Fibroblast of pulmonary artery (primary cell): ENCODE data around the gene PPM1J.
"Not testable (repeated sequence)": the region's sequence is repeated elsewhere in the genome, so short reads cannot be mapped to it uniquely, and the experiment has no call there.

ENCODE experiments used
- DNase-seq: peaks from one replicate; pipeline ENCODE4 v3.0.0-alpha.2; 2010; ENCODE audit warnings: low read depth
- H3K4me3 ChIP-seq: replicated peaks from 2 replicates; pipeline ENCODE4 v1.5.1; 2011; ENCODE audit warnings: low read depth, mild to moderate bottlenecking, control low read depth, low read length, moderate library complexity
- TF ChIP-seq, protein P1 (sequence below): IDR thresholded peaks from 2 replicates; pipeline ENCODE4 v1.5.1; 2011; ENCODE audit warnings: mild to moderate bottlenecking, control low read depth, low read length, inconsistent platforms; ENCODE audit errors: missing control alignments

PPM1J gene

DNA sequence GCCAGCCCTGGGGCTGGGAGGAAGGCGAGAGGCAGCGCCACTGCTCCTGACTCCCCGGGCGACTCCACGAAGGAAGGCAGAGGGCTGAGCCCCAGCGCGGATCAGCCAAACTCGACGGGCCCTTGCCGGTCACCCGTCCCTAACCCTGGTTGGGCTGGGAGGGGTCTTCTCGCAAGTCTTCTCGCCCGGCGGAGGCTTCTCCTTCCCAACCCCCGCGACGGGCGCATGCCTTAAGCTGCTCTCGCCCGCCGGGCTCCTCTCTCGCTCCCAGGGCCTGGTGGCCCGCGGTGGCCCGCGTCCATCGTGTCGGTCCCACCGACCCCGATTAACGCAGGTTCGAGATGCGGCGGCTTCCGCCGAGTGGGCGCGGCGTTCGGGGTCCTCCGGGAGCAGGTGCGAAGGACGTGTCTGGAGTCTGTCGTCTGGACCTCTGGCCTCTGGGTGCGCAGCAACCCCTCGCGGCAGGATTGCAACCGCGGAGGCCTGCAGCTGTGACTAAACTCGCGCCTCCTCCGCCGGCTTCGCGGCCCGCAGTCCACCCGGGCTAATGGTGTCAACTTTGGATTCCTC, 29.0 kb upstream of the PPM1J start:
- TF ChIP-seq, protein P1, sequence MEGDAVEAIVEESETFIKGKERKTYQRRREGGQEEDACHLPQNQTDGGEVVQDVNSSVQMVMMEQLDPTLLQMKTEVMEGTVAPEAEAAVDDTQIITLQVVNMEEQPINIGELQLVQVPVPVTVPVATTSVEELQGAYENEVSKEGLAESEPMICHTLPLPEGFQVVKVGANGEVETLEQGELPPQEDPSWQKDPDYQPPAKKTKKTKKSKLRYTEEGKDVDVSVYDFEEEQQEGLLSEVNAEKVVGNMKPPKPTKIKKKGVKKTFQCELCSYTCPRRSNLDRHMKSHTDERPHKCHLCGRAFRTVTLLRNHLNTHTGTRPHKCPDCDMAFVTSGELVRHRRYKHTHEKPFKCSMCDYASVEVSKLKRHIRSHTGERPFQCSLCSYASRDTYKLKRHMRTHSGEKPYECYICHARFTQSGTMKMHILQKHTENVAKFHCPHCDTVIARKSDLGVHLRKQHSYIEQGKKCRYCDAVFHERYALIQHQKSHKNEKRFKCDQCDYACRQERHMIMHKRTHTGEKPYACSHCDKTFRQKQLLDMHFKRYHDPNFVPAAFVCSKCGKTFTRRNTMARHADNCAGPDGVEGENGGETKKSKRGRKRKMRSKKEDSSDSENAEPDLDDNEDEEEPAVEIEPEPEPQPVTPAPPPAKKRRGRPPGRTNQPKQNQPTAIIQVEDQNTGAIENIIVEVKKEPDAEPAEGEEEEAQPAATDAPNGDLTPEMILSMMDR: peak; percentile 55
- H3K4me3 ChIP-seq: peak overlapping the region; percentile 29
- DNase-seq: peak; percentile 58

DNA sequence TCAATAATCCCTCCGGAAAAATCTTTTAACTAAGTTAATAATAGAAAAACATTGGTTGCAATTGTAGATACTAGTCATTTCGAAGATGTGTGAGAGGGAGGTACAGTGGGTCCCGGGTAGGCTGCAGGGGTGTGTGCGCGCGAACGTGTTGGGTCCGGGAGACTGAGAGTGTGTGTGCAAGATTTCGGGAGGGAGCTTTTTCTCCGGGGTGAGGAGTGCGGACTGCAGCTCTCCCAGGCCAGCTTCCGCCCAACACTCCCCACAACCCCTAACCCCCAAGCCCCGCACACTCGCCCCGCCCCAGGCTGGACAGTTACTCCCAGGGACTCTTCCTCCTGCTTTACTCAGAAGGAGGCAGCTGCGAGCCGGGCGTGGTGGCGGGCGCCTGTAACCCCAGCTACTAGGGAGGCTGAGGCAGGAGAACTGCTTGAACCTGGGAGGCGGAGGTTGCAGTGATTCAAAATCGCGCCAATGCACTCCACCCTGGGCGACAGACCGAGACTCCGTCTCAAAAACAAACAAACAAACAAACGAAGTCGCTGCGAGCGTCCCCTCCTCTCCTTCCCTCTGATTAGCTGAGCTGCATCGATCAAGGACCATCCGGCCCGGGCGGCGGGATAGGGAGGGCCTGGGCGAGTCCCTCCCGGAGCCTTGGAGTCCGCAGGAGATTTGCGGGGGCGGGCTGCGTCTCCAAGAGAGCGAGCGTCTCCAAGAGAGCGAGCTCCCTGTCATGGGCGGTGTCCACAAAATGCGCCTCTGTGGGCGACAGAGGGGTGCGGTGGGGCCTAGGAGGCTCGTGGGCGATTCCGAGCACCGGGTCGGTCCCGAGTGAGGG, 28.3 kb upstream of the PPM1J start:
- TF ChIP-seq, protein P1: no peak
- DNase-seq: no peak
- peak overlapping the region; percentile 29 for H3K4me3 ChIP-seq

DNA sequence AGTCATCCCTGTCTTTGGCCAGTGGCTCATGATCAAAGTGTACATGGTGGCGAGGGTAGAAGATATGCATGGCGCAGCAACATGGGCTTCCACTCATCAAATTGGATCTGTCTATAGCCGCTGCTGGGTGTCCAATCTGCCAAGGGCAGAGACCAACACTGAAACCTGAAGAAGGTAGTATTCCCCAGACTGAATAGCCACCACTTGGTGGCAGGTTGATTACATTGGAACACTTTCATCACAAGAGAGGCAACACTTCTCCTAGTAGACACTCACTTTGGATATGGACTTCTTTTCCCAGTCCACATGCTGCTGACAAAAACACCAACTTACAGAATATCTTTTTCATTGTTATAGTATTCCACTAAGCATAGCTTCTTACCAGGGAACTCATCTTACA, 22.4 kb upstream of the PPM1J start:
- no peak overlapping the region for H3K4me3 ChIP-seq
- TF ChIP-seq, protein P1: no peak
- no peak for DNase-seq

DNA sequence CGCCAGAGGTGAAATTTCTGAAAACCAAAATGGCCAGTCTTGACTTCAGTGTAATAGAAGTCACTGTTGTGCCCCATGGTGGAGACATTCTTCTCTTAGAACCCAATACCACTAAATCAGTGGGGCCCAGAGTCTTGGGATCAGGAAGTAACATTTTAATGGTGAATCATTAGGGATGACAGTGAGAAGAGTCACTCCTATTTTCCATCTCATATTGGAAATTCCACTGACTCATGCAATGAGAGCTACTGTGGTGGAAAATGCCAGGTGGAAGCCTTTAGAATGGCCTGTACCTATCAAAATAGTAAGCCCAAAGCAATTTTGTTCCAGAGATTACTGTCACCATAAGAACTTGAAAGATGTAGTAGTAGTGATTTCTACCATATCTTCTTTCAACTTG, 20.6 kb upstream of the PPM1J start:
- H3K4me3 ChIP-seq: no peak overlapping the region
- TF ChIP-seq, protein P1: no peak
- peak; percentile 72 for DNase-seq

DNA sequence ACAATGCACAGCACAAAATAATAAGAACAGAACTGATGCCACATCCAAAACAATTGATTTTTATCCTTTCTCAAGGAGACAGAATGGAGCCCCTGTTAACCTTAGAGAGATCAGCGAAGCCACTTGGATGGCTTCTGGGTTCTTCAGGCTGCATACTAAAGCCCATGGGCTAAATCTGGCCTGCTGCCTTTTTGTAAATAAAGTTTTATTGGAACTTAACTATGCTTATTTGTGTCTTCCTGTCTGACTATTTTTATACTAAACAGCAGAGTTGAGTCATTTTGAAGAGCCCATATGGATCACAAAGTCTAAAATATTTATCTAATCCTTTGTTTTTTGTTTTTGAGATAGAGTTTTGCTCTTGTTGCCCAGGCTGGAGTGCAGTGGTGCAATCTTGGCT, 16.3 kb upstream of the PPM1J start:
- DNase-seq: no peak
- TF ChIP-seq, protein P1: no peak
- no peak overlapping the region for H3K4me3 ChIP-seq

DNA sequence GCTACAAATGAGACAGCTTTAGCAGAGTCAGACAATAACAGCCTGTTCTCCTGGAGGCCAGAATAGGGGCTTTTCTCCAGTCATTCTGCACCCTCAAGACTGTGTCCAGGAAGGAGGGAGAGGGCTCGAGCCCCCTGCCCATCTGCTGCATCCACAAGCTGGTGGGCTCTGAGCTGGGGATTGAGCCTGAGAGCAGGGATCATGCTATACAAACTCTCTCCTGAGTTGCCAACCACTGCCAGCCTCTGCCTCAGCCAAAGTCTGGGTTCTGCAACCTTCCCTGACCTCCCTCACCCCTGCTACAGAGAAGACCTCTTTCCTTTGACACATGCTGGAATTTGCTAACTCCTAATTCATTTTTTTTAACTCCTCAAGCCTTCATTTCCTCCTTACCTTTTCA, 14.8 kb upstream of the PPM1J start:
- no peak for DNase-seq
- no peak overlapping the region for H3K4me3 ChIP-seq
- TF ChIP-seq, protein P1: no peak

DNA sequence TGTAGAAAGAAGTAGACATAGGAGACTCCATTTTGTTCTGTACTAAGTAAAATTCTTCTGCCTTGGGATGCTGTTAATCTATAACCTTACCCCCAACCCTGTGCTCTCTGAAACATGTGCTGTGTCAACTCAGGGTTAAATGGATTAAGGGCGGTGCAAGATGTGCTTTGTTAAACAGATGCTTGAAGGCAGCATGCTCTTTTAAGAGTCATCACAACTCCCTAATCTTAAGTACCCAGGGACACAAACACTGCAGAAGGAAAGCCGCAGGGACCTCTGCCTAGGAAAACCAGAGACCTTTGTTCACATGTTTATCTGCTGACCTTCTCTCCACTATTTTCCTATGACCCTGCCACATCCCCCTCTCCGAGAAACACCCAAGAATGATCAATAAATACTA, 13.9 kb upstream of the PPM1J start:
- not testable (repeated sequence) for DNase-seq

DNA sequence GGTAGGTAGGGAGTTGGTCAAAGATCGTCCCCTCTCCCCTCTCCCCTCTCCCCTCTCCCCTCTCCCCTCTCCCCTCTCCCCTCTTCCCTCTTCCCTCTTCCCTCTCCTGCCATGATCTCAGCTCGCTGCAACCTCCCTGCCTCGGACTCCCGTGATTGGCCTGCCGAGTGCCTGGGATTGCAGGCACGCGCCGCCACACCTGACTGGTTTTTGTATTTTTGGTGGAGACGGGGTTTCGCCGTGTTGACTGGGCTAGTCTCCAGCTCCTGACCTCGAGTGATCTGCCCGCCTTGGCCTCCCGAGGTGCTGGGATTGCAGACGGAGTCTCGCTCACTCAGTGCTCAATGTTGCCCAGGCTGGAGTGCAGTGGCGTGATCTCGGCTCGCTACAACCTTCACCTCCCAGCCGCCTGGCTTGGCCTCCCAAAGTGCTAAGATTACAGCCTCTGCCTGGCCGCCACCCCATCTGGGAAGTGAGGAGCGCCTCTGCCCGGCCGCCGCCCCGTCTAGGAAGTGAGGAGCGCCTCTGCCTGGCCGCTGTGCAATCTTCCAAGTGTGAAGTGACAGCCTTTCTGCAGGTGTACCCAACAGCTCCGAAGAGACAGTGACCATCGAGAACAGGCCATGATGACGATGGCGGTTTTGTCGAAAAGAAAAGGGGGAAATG, 13.3 kb upstream of the PPM1J start:
- not testable (repeated sequence) for DNase-seq

More for the DNA sequence above, 13.9 kb upstream of the PPM1J start:
- H3K4me3 ChIP-seq: not testable (repeated sequence)

More for the DNA sequence above, 13.3 kb upstream of the PPM1J start:
- H3K4me3 ChIP-seq: not testable (repeated sequence)
